Fibroblast of skin of abdomen (primary cell): Measurements from ENCODE around the gene RNF11.
"Not testable (repeated sequence)": the region's sequence is repeated elsewhere in the genome, so short reads cannot be mapped to it uniquely, and the experiment has no call there.

Experiments
- DNase-seq: peaks from one replicate; pipeline ENCODE4 v3.0.0-alpha.2; 2013

RNF11 gene

GRCh38 chr1:51228471-51228870 lies 7.6 kb upstream of the RNF11 start:
- not testable (repeated sequence) for DNase-seq

GRCh38 chr1:51230501-51231078 lies 5.5 kb upstream of the RNF11 start:
- DNase-seq: no peak

DNA sequence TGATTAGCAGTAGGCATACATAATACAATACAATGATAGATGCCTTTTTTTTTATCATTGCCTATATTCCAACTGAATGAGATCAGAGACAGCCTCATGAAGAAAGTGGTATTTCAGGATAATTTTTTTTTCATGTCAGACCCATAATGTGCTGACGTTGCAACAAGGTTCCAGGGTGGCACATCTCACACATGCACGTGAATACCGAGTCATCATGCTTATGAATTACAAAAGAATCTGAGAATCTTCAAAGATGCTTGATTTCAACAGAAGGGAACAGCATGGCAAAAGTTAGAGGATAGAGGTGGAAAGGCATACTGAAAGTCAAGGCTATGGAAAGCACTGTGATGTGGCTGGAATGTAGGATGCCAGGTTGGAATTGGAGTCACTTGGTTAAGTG lies 5.0 kb upstream of the RNF11 start:
- DNase-seq: peak; percentile 30

DNA sequence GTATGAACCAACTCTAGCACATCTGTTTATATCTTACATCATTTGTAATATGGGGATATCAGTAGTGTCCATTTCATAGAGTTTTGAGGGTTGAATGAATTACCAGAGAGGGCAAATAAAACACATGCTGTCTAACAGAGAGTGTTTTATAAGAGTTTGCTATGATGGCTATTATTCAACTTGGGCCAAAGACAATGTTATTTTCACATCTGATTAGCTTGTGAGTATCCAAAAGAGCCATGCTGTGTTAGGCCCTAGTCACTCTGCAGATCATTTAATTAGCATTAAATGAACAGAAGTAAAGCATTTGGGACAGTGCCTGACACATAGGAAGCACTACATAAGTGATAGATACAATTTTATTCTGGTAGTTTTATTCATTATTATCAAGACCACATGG lies 4.2 kb upstream of the RNF11 start:
- no peak for DNase-seq

GRCh38 chr1:51234236-51234635 lies 1.8 kb upstream of the RNF11 start:
- DNase-seq: not testable (repeated sequence)

DNA sequence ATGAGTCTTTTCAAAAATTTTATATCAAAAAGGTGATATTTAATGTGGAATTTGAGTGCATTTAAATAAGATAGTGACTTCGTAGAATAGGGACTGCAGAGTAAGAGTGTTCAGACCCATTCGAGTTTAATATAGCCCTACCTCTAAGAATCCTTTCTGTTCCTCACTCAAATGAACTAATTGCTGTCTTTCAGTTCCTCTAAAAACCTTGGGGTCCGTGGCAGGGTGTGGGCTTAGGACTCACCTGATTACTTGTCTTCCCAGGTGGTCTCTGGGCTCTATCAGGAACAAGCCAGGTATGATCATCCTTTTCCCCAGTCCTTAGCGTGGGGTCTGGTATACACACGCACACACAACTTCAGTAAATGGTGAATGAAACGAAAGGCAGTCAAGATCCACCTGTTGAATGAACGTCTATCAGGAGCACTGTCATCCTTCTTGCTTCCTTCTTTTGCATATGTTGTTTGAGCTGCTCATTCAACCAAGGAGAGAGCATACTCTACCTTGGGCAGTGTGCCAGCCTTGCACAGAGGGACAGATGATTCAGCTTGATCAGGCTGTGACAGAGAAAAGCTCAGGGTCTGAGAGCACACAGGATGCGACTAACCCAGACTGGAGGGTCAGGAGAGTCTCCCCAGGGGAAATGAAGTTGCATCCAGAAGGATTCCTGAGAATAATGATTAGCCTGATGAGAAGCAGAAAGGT lies 1.2 kb upstream of the RNF11 start:
- DNase-seq: peak; percentile 43

- DNase-seq: peak; percentile 28
These were observed 668 bp downstream of the RNF11 start for GRCh38 chr1:51236531-51237350.

- DNase-seq: no peak
These were observed 1.4 kb downstream of the RNF11 start for GRCh38 chr1:51237351-51238033.

- no peak for DNase-seq
These were observed 1.9 kb downstream of the RNF11 start for GRCh38 chr1:51238034-51238403.

- DNase-seq: no peak
These were observed 4.0 kb downstream of the RNF11 start for GRCh38 chr1:51240084-51240483.

- DNase-seq: no peak
These were observed 5.0 kb downstream of the RNF11 start for GRCh38 chr1:51241119-51241518.

- no peak for DNase-seq
These were observed 6.5 kb downstream of the RNF11 start for GRCh38 chr1:51242546-51242945.

DNA sequence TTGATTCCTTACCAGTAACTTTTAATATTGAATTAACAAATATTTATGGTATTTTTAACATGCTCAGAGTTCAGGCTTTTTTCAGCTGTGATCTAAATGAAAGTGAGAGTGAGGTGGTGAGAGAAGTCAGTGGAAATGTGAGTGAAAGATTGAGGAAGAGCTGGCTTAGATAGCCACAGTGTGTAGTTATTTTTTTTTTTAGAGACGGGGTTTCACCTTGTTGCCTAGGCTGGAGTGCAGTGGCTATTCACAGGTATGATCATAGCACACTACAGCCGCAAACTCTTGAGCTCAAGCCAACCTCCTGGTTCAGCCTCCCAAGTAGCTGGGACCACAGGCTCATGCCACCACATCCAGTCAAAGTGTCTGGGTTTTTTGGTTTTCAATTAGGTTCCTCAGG lies 10.9 kb downstream of the RNF11 start:
- DNase-seq: no peak

GRCh38 chr1:51247499-51247898 lies 11.4 kb downstream of the RNF11 start:
- DNase-seq: no peak

GRCh38 chr1:51249445-51249844 lies 13.4 kb downstream of the RNF11 start:
- DNase-seq: no peak

- not testable (repeated sequence) for DNase-seq
These were observed 14.7 kb downstream of the RNF11 start for GRCh38 chr1:51250729-51251128.

- not testable (repeated sequence) for DNase-seq
These were observed 15.1 kb downstream of the RNF11 start for GRCh38 chr1:51251165-51251564.

GRCh38 chr1:51252366-51252765 lies 16.3 kb downstream of the RNF11 start:
- DNase-seq: no peak

- no peak for DNase-seq
These were observed 17.6 kb downstream of the RNF11 start for GRCh38 chr1:51253691-51254090.

- DNase-seq: no peak
These were observed 19.3 kb downstream of the RNF11 start for GRCh38 chr1:51255331-51255730.

DNA sequence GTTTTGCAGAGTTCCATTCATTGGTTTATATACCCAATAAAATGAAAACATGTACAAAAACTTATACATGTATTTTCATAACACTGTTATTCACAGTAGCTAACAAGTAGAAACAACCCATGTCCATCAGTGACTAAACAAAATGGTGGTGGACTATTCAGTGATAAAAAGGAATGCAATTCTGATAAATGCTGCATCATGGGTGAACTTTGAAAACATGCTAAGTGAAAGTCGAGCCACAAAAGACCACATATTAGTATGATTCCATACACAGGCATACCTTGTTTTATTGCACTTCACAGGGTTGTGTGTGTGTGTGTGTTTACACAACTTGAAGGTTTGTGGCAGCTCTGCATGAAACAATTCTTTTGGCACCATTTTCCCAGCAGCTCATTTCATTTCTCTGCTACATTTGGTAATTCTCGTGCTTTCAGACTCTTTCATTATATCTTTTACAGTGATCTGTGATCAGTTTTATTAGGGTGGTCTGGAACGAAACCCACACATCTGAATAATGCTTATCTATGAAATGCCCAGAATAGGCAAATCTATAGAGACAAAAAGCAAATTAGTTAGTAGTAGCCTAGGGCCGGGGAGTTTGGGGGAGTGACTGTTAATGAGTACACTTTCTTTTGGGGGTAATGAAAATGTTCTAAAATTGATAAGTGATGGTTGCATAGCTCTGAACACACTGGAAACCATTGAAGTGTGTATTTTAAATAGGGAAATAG lies 27.2 kb downstream of the RNF11 start:
- no peak for DNase-seq

DNA sequence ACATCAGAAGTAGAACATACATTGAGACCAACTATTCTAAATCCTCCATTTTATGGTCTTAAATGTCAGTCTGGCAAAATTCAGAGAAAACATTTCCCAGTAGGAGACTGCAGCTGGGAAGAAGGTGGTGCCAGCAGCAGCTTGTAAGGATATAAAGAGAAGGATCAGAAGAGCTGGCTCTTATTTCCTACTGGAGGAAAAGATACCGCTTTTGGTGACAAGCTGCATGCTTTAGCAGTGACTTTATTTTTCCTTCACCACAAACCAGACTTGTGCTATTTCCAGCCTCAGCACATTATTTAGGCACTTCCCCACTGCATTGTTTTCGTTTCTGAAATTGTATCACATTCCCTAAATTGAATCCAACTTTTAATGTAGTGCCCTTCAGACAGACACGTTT lies 28.4 kb downstream of the RNF11 start:
- DNase-seq: peak; percentile 95
